AG09309 (cell line): ENCODE measurements around the gene SLC30A4.

ENCODE experiments used
- DNase-seq: peaks from one replicate; pipeline ENCODE4 v3.0.0-alpha.2; 2010; ENCODE audit warnings: low read depth
- H3K4me3 ChIP-seq: 2 replicates; pipeline ENCODE4 v1.5.1; 2011; ENCODE audit warnings: mild to moderate bottlenecking, low read depth, low read length, moderate library complexity; ENCODE audit not compliant: control insufficient read depth
- TF ChIP-seq, protein P1 (sequence below): IDR thresholded peaks from 2 replicates; pipeline ENCODE4 v1.5.1; 2011; ENCODE audit warnings: mild to moderate bottlenecking, low read depth, low read length, inconsistent platforms; ENCODE audit not compliant: insufficient read depth, control insufficient read depth; ENCODE audit errors: missing control alignments

Gene SLC30A4, protein sequence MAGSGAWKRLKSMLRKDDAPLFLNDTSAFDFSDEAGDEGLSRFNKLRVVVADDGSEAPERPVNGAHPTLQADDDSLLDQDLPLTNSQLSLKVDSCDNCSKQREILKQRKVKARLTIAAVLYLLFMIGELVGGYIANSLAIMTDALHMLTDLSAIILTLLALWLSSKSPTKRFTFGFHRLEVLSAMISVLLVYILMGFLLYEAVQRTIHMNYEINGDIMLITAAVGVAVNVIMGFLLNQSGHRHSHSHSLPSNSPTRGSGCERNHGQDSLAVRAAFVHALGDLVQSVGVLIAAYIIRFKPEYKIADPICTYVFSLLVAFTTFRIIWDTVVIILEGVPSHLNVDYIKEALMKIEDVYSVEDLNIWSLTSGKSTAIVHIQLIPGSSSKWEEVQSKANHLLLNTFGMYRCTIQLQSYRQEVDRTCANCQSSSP

DNA sequence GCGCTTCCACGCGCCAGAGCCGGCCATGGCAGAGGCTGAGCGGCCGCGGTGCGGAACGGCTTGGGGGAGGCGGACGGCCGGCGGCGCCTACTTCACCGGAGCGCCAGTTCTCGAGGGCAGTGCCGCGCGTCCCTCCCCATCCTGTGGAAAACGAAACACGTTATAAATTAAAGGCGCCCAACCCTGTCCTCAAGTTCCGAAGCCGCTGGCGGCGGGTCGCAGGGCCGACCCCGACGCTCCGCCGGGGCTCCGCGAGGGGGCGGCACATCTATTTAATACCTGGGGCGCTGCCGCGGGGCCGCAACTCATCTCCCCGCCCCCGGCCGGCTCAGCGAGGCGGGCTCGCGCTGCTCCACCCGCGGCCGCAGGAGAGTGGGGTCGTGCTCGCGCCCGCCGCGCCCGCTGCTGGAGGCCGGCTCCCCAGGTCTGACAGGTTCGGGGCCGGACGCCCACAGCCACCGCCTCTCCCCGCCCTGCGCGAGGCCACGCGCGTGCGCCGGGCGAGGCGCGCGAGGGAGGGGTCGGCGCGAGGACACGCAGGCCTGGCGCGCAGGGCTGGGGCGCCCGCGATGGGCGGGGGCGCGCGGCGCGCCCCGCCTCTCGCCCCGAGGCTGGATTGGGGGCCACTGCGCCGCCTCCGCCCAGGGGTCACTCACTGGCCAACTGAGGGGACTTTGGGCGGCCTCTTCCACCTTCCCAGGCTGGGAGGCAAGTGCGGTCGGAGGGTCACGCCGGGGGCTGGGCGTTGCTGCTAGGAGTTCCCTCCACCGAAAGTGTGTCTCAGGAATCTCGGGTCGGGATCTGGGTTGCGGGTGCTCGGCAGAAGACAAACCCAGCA, at the start of gene SLC30A4:
Gene SLC30A4 (minus strand): TSS at position 428 of the 838 bp plus-strand sequence. CDS start 401 bp downstream, at position 27.
- no peak for DNase-seq

DNA sequence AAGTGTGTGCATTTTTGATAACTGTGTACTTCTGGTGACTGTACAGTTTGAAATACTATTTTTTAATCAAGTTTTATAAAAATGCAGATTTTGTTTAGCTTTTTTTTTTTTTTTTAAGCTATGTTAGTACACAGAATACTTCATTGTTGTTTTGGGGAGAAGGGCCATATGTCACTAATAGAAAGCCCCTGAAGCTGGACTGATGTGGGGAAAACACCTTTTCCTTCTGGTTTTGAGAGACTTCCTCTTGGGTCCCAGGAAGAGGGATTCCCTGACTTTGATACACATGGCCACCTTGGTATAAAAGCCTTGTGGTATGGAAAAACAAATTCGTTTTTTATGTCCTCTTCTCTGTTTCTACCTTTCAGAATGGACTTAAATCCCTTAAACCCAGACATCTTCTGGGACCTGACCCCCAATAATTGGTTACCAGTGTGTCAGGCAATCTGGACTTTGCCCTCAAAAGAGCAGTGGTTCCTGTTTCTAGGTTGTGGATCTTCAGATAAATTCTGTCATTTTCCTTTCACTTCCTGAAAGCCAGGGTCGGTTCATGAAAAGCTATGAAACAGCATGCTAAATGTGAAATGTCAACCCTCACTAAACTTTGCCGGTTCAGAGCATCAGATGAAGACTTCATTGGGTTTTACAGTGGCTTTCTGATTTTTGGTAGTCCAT, 33.5 kb upstream of the SLC30A4 start:
- H3K4me3 ChIP-seq, result no peak overlapping the region
- no peak for DNase-seq
- TF ChIP-seq, protein P1, sequence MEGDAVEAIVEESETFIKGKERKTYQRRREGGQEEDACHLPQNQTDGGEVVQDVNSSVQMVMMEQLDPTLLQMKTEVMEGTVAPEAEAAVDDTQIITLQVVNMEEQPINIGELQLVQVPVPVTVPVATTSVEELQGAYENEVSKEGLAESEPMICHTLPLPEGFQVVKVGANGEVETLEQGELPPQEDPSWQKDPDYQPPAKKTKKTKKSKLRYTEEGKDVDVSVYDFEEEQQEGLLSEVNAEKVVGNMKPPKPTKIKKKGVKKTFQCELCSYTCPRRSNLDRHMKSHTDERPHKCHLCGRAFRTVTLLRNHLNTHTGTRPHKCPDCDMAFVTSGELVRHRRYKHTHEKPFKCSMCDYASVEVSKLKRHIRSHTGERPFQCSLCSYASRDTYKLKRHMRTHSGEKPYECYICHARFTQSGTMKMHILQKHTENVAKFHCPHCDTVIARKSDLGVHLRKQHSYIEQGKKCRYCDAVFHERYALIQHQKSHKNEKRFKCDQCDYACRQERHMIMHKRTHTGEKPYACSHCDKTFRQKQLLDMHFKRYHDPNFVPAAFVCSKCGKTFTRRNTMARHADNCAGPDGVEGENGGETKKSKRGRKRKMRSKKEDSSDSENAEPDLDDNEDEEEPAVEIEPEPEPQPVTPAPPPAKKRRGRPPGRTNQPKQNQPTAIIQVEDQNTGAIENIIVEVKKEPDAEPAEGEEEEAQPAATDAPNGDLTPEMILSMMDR, result no peak

More for the DNA sequence above, at the start of gene SLC30A4:
- TF ChIP-seq, protein P1, result peak; percentile 31
- peak within 1 kb of the TSS; percentile 80 for H3K4me3 ChIP-seq

DNA sequence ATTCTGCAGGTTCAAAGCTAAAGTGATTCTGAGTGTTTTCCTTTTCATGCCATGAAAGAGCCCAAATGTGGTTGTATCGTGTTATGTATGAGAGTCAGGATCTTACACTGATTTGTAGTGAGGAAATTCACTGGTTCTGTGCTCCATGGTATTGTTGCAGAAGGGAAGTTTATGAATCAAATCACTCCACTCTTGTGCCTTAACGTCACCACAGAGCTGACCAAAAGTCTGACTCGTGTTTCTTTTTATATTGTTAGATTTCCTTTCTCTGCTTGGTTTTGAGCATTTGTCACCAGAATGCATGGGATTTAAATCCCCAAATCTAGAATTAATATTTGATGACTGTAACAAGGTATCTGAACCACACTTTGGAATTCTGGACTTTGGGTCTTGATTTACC, 29.1 kb upstream of the SLC30A4 start:
- H3K4me3 ChIP-seq, result no peak overlapping the region
- TF ChIP-seq, protein P1, result no peak
- no peak for DNase-seq

DNA sequence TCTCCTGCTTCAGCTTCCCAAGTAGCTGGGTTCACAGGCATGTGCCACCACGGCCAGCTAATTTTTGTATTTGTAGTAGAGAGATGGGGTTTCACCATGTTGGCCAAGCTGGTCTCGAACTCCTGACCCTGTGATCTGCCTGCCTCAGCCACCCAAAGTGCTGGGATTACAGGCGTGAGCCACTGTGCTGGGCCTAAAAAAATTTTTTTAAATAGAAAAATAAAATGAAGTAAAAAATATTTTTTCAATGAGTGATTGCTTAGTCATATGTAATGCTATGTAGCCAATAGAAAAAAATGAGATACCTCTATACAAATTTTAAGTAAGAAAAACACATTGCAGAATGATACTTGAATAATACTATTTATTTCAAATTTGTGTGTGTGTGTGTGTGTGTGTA, 27.9 kb upstream of the SLC30A4 start:
- TF ChIP-seq, protein P1, result no peak
- peak; percentile 11 for DNase-seq
- no peak overlapping the region for H3K4me3 ChIP-seq

DNA sequence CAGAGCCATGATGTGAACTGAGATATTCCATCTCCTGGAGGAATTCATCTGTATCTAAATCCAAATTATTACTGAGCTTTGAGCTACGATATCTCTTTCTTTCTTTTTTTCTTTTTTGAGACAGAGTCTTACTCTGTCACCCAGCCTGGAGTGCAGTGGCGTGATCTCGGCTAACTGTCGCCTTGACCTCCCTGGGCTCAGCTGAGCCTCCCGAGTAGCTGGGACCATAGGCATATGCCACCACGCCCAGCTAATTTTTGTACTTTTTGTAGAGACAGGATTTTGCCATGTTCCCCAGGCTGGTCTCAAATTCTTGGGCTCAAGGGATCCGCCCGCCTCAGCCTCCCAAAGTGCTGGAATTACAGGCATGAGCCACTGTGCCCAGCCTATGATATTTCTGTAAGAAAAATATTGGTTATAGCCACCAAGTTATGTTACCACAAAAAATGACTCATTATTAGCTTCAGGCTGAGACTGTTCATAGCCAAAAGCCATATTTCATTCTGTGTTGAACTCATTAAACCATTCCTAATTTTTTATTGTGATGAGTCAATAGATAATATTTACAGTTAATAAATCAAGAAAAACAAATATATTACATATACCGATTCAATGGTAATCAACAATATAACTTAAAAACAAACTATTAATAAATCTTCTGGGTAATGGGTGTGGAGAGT, 27.1 kb upstream of the SLC30A4 start:
- no peak overlapping the region for H3K4me3 ChIP-seq
- TF ChIP-seq, protein P1, result no peak
- peak; percentile 58 for DNase-seq
